HG03571 (cell line): Measurements from ENCODE around the gene SMC4.

Experiments used
- ATAC-seq: cut with Tn5 transposase; IDR thresholded peaks from one replicate; pipeline ENCODE4 v1.9.1; 2021; ENCODE audit not compliant: unreplicated experiment

SMC4 gene

DNA sequence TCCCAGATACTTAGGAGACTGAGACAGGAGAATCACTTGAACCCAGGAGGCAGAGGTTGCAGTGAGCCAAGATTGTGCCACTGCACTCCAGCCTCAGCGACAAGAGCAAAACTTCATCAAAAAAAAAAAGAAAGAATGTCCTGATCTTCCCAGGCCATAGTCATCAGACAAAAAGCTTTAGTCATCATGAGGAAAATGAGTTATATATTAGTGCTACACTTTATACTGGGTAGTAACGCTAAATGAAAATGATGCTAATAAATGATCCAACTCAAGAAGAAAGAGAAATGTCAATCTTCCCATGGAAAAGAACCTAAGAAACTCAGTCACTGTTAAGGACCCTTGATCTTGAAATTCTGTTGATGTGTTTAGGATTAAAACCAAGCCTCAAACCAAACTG lies 76.4 kb downstream of the SMC4 start:
- no peak for ATAC-seq

DNA sequence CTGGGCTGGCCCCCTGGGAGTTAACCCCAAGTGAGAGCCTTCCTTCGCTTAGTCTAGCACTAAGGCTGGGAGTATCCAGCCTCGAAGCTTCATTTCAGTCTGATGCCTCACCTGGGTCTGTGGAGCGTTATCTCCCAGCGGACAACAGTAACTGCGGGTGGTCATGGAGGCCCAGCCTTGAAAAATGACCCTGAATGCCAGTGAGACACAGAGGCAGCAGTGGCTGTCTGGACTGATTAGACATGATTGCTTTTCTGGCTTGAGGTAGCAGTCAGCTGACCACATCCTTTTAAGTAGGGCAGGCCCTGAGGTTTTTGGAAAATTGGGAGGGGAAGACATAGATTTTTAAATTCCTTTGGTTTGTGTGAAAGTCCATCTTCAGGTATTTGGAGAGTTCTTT lies 78.3 kb downstream of the SMC4 start:
- ATAC-seq: no peak

DNA sequence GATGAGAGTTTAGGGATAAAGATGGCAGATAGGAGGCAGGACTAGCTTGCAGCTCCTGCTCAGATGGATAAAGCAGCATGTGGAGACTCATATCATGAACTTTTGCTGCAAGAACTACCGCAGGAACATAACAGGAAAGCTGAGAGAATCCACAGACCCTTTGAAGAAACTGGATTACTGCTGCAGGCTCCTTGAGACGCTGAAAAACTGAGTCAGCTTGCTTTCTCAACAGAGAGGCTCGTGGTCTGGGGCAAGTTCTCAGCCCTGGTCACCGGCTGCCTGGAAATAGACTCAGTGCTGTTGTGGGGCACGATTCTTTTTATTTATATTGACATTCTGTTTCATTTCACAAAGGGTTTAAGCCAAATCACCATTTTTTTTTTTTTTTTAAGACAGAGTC lies 78.9 kb downstream of the SMC4 start:
- no peak for ATAC-seq

DNA sequence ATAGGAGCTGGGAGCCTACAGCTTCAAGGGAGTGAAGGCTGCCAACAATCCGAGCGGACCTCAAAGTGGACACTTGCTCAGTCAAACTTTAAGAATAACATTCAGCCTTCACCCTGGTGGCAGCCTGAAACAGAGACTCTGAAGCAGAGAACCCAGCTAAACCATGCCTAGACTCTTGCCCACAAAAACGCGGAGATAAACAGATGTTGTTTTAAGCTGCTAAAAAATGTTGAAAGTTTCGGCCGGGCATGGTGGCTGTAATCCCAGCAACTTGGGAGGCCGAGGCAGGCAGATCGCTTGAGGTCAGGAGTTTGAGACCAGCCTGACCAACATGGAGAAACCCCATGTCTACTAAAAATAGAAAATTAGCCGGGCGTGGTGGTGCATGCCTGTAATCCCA lies 79.9 kb downstream of the SMC4 start:
- ATAC-seq: no peak

DNA sequence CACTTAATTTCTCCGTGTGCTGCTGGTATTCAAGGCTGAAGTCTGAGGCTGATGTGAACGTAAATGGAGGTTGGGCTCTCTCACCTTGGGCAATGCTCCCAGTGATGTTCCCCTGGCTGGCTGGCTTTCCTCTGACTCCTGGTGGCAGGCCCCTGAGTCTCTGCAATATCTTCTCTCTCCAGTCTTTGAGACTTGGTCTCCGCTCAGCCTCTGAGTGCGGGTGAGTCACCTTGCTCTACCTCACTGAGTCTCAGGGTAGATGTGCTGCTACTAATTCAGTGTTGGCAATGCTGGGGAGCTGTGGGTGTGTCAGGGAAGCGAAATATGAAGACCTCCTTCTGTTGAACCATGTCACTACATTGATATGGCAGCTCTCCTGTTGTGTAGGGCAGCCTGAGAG lies 81.5 kb downstream of the SMC4 start:
- no peak for ATAC-seq

DNA sequence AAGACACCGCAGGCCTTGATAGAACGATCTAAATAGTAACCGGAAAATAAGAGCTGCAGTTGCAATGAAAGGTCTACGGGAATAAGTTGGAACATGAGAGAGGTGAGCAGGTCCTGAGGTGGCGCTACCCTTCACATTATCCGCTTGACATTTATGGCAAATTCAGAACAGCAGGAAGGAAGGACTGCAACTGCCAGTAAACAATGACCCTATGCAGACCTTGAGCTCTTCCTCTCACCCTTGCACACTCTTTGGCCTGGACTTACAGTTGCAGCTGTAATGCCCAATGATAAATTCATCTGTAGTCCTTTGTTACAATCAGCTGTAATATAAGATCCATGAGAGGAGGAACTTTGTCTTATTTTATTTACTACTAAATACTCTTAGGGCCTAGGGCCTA lies 82.4 kb downstream of the SMC4 start:
- ATAC-seq: no peak

DNA sequence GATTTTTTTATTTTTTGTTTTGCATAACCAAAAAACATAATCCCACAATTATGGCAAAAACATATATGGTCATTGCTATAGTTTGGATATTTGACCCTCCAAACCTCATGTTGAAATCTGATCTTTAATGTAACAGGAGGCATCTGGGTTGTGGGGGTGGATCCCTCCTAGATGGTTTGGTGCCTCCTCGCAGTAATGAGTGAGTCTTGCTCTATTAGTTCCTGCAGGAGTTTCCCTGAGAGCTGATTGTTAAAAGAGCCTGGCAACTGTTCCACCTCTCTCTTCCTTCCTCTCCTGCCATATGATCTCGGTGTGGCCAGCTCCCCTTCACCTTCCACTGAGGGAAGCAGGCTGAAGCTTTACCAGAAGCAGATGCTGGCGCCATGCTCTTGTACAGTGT lies 83.3 kb downstream of the SMC4 start:
- no peak for ATAC-seq
